NB4 (cell line): ENCODE data around the gene NINJ1.

Experiments
- CTCF ChIP-seq: IDR thresholded peaks from one replicate; pipeline ENCODE4 v1.5.1; 2012; ENCODE audit warnings: low read depth, low read length
- MAX ChIP-seq: IDR thresholded peaks from 2 replicates; pipeline ENCODE4 v1.6.1; 2011; ENCODE audit warnings: low read depth, low read length

GRCh38 chr9:93149361-93149760, 15.3 kb upstream of the NINJ1 start:
- TF ChIP-seq CTCF (no peak), MAX (no peak)
